HG02798 (cell line): ENCODE results near the gene ETFA.

Experiments
- ATAC-seq: cut with Tn5 transposase; IDR thresholded peaks from one replicate; pipeline ENCODE4 v1.9.1; 2021; ENCODE audit warnings: mild to moderate bottlenecking; ENCODE audit not compliant: unreplicated experiment, poor library complexity

ETFA gene

GRCh38 chr15:76223521-76223920 lies 87.7 kb downstream of the ETFA start:
- ATAC-seq = no peak

DNA sequence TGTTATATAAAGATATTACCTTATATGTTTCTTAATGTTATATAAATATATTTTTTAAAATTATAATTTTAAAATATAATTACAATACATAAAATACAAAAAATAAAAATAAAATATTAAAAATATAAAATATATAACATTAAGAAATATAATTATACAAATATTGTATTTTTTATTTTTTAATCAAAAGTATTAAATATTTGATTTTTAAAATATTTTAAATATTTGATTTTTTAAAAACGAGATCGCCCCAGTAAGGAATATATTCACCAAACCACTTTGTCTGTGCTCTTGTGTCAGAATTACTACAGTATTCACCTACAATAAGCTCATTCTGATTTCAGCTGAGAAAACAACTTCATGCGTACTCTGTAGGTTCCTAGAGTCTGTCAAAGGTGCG lies 89.1 kb downstream of the ETFA start:
- no peak for ATAC-seq

- no peak for ATAC-seq
Measured at GRCh38 chr15:76221085-76221767, 90.0 kb downstream of the ETFA start.

DNA sequence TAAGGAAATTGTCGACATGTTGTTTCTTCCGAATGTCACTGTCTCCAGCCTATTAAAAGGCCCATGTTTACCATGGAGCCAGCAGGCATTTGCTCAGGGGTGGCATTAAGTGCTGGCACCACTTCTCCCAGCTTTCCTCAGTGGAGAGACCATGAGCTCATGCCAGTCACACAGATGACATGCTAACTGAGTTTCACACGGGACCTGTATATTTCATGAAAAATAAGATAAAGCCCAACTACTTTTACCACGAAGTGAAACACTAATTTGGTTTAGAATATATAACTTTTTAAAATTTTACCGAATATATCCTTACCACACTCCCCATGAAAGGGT lies 93.4 kb downstream of the ETFA start:
- no peak for ATAC-seq

GRCh38 chr15:76217029-76217881 lies 94.0 kb downstream of the ETFA start:
- no peak for ATAC-seq

DNA sequence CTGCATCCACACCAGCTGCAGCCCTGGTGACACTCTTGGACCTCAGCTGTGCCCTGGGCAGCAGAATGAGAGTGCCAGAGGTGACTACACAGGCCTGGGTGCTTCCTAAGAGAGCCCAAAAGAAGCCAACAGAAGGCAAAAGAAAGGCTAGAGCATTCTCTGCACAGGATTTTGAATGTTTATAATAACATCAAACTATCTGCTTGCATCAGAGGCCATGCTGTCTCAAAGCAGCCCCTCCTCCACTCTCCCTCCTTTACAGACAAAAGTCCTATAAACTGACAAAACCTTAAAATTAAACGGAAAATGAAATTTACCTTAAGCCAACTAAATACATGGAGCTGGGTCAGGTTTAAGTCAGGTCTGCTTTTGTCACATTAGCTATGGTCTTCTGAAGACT lies 95.6 kb downstream of the ETFA start:
- no peak for ATAC-seq

GRCh38 chr15:76209942-76210341 lies 101.3 kb downstream of the ETFA start:
- no peak for ATAC-seq

GRCh38 chr15:76209523-76209922 lies 101.7 kb downstream of the ETFA start:
- no peak for ATAC-seq

GRCh38 chr15:76208786-76209424 lies 102.4 kb downstream of the ETFA start:
- ATAC-seq = no peak

GRCh38 chr15:76208084-76208785 lies 103.0 kb downstream of the ETFA start:
- ATAC-seq = no peak

DNA sequence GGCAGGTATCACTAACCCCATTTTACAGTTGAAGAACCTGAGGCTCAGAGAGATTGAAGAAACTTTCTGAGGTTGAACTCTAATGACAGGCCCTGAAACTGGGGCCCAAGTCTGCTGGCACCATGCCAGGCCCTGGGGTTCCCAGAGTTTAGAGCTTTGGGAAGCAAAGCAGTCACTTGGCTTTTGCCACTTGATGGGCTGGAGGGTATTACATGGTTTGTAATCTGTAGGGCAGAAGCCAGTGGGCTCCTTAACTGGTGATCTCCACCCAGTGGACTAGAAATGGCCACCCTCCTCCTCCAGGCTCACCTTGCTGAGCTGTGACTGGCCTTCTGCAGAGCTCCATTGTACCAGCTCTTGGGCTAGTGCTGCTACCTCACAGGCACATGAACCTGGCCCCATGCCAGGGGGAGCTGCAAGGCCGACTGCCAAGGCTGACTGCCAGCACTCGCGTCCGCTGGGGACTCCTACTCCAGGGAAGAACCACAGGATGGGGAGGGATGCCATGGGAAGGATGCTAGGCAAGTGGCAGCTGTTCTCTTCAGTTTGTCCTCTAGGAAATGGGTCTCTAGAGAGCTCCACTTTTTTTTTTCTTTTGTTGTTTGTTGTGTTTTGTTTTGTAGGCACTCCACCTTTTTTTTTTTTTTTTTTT lies 104.8 kb downstream of the ETFA start:
- ATAC-seq = no peak

- no peak for ATAC-seq
Measured at GRCh38 chr15:76204916-76205460, 106.3 kb downstream of the ETFA start.

GRCh38 chr15:76204109-76204845 lies 107.0 kb downstream of the ETFA start:
- no peak for ATAC-seq

DNA sequence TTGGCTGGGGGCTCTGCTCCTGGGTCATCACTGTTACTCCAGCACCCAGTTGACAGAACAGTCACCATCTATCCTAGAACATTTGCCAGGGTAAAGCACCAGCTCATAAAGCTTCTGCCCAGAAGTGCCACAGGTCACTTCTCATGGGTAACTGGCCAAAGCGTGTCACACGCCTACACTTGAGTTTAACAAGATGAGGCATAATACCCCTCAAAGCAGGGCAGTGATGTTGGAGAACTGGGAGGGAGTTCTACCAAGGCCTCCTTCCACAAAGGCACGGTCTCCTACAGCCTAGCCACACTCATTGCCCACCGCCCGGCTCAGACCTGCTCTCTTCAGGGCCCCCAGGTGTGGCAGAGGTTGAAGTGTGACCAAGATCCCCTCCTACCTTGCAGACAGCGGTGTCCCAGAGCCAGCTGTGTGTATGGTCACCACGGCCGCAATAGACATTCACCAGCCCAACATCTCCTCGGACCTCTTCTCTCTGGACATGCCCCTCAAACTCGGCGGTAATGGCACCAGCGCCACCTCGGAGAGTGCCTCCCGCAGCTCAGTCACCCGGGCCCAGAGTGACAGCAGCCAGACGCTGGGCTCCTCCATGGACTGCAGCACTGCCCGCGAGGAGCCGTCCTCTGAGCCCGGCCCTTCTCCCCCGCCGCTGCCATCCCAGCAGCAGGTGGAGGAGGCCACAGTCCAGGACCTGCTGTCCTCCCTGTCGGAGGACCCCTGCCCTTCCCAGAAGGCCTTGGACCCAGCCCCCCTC lies 107.7 kb downstream of the ETFA start:
- ATAC-seq = no peak

GRCh38 chr15:76201536-76202255 lies 109.6 kb downstream of the ETFA start:
- ATAC-seq = no peak

- ATAC-seq = no peak
Measured at GRCh38 chr15:76200641-76201105, 110.6 kb downstream of the ETFA start.

DNA sequence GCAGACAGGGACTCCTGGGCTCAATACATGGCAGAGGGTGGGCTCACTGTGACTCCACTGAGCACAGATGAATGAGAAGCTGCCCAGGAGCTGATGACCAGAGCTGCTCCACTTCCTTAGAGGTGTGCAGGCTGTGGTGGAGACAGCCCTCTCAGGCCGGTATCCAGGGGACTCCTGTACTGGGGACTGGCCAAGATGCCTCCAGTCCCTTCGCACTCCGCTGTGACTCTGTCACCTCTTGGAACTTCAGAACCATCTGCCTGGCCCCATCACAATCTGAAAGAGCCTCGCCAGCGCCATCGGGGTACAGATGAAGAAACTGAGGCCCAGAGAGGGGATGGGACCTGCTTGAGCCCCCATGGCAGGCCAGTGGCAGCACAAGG lies 111.2 kb downstream of the ETFA start:
- no peak for ATAC-seq
